Prostate gland (tissue), 2 donors: ENCODE measurements around the gene C4orf50.

ENCODE experiments used
- CTCF ChIP-seq, 4 experiments: fragments of 200-600 bp in 2 of 4; fragments of 450-650 bp in 2 of 4; sonication (generic) in 2 of 4; IDR thresholded peaks; 1 replicate in 3 of 4; 2 replicates in 1 of 4; pipeline ENCODE4 v1.5.1; 2016 to 2019; ENCODE audit warnings: antibody characterized with exemption in 4 of 4, mild to moderate bottlenecking in 2 of 4, moderate library complexity in 2 of 4
- POLR2AphosphoS5 ChIP-seq: sonication (generic); formaldehyde crosslinking; IDR thresholded peaks from one replicate; pipeline ENCODE4 v1.6.1; 2017; ENCODE audit warnings: antibody characterized with exemption

GRCh38 chr4:5963611-5964010 is 54.6 kb downstream of the C4orf50 start:
- TF ChIP-seq CTCF (IDR thresholded peaks at IDR 0.05) (no peak), POLR2AphosphoS5 (no peak)
